IMR-90 (cell line): ENCODE measurements around the gene LIMS2. TPM values are rescaled to one million over a fixed set of nuclear protein-coding genes. Genes with fewer than 3 reads are reported as not detected.

ENCODE experiments used
- ATAC-seq: fragments of 200-7000 bp; cut with Tn5 transposase; 2 replicates; pipeline ENCODE4 v1.9.1; 2020; ENCODE audit warnings: low read depth, mild to moderate bottlenecking, moderate library complexity
- BruUV-seq: library from RNA; stranded (reverse); fragments of 400-500 nt; replicated peaks from 2 replicates; lab custom pipeline; 2021; lab: Mats Ljungman, UMichigan
- CTCF ChIA-PET: fragments of 300-600 bp; formaldehyde crosslinking; extraction: SDS; loops from one replicate; lab custom pipeline; 2021; ENCODE audit warnings: antibody characterized with exemption; lab: Yijun Ruan, JAX
- POLR2A ChIA-PET: fragments of 300-600 bp; sonication (Branson Sonifier 250); formaldehyde crosslinking; loops from one replicate; lab custom pipeline; 2022; ENCODE audit warnings: antibody characterized with exemption; ENCODE audit not compliant: unreplicated experiment; lab: Charles Lee
- DNase-seq: peaks from one replicate; pipeline ENCODE4 v3.0.0; 2013
- H2AFZ ChIP-seq: replicated peaks from 2 replicates; pipeline ENCODE3; 2013; ENCODE audit warnings: low read length, mild to moderate bottlenecking; ENCODE audit not compliant: poor library complexity
- H2AK5ac ChIP-seq: 2 replicates; pipeline ENCODE4 v1.6.1; 2013; ENCODE audit warnings: low read depth, low read length, inconsistent platforms
- H2AK9ac ChIP-seq: replicated peaks from 2 replicates; pipeline ENCODE3; 2013; ENCODE audit warnings: mild to moderate bottlenecking, low read depth, low read length, moderate library complexity; ENCODE audit not compliant: poor library complexity
- H2BK120ac ChIP-seq: 2 replicates; pipeline ENCODE4 v1.6.1; 2013; ENCODE audit warnings: low read depth, low read length, inconsistent platforms
- H2BK15ac ChIP-seq: 3 replicates; pipeline ENCODE4 v1.6.1; 2013; ENCODE audit warnings: low read depth, low read length, inconsistent platforms
- H2BK20ac ChIP-seq: 2 replicates; pipeline ENCODE4 v1.6.1; 2013; ENCODE audit warnings: low read depth, mild to moderate bottlenecking, inconsistent platforms, low read length, moderate library complexity
- H2BK5ac ChIP-seq: 2 replicates; pipeline ENCODE4 v1.6.1; 2013; ENCODE audit warnings: mild to moderate bottlenecking, low read depth, low read length, inconsistent platforms; ENCODE audit not compliant: poor library complexity, severe bottlenecking
- H3K14ac ChIP-seq: replicated peaks from 2 replicates; pipeline ENCODE4 v1.6.1; 2013; ENCODE audit warnings: low read depth, low read length, inconsistent platforms
- H3K18ac ChIP-seq: 2 replicates; pipeline ENCODE4 v1.6.1; 2013; ENCODE audit warnings: low read depth, low read length, control low read depth
- H3K23ac ChIP-seq: 2 replicates; pipeline ENCODE4 v1.6.1; 2013; ENCODE audit warnings: low read depth, low read length, inconsistent platforms
- H3K27ac ChIP-seq: 2 replicates; pipeline ENCODE4 v1.5.1; 2013; ENCODE audit warnings: mild to moderate bottlenecking, control low read depth, low read length; ENCODE audit not compliant: insufficient read depth
- H3K27me3 ChIP-seq: 2 replicates; pipeline ENCODE4 v1.6.1; 2013; ENCODE audit warnings: low read length; ENCODE audit not compliant: control insufficient read depth, insufficient read depth
- H3K36me3 ChIP-seq: 2 replicates; pipeline ENCODE4 v1.6.1; 2013; ENCODE audit warnings: low read length, mixed read lengths; ENCODE audit not compliant: control insufficient read depth, insufficient read depth
- H3K4ac ChIP-seq: 2 replicates; pipeline ENCODE4 v1.6.1; 2013; ENCODE audit warnings: low read depth, low read length, inconsistent platforms
- H3K4me1 ChIP-seq: 2 replicates; pipeline ENCODE4 v1.6.1; 2013; ENCODE audit warnings: low read length, mixed read lengths; ENCODE audit not compliant: control insufficient read depth, insufficient read depth
- H3K4me2 ChIP-seq: 2 replicates; pipeline ENCODE4 v1.6.1; 2013; ENCODE audit warnings: low read depth, mild to moderate bottlenecking, control low read depth, low read length, moderate library complexity
- H3K4me3 ChIP-seq: 2 replicates; pipeline ENCODE4 v1.5.1; 2013; ENCODE audit warnings: low read depth, mild to moderate bottlenecking, control low read depth, low read length, moderate library complexity; ENCODE audit not compliant: insufficient read depth
- H3K56ac ChIP-seq: 2 replicates; pipeline ENCODE4 v1.6.1; 2013; ENCODE audit warnings: low read length, inconsistent platforms; ENCODE audit not compliant: insufficient read depth; ENCODE audit errors: extremely low read depth
- H3K79me1 ChIP-seq, 2 experiments: 2 replicates each; pipeline ENCODE4 v1.6.1; 2013; ENCODE audit warnings: low read length in 2 of 2, inconsistent platforms in 1 of 2, low read depth in 1 of 2
- H3K9ac ChIP-seq: 2 replicates; pipeline ENCODE4 v1.6.1; 2013; ENCODE audit warnings: low read depth, low read length, control low read depth
- H3K9me1 ChIP-seq: 2 replicates; pipeline ENCODE4 v1.6.1; 2013; ENCODE audit warnings: low read length, inconsistent platforms; ENCODE audit not compliant: insufficient read depth
- H3K9me3 ChIP-seq: 2 replicates; pipeline ENCODE4 v1.6.1; 2013; ENCODE audit warnings: low read length; ENCODE audit not compliant: control insufficient read depth, insufficient read depth
- H4K20me1 ChIP-seq: 2 replicates; pipeline ENCODE4 v1.6.1; 2013; ENCODE audit warnings: low read length, inconsistent platforms; ENCODE audit not compliant: insufficient read depth
- H4K5ac ChIP-seq: 2 replicates; pipeline ENCODE4 v1.6.1; 2013; ENCODE audit warnings: mild to moderate bottlenecking, low read depth, low read length, control low read depth
- H4K8ac ChIP-seq, 2 experiments: 2 replicates each; pipeline ENCODE4 v1.6.1; 2013; ENCODE audit warnings: low read depth in 2 of 2, low read length in 2 of 2, control low read depth in 1 of 2, inconsistent platforms in 1 of 2
- H4K91ac ChIP-seq: 2 replicates; pipeline ENCODE4 v1.6.1; 2013; ENCODE audit warnings: low read depth, low read length, inconsistent platforms; ENCODE audit not compliant: insufficient read depth
- BHLHE40 ChIP-seq: fragments of 150-350 bp; IDR thresholded peaks from 2 replicates; pipeline ENCODE4 v1.6.1; 2016; ENCODE audit warnings: mild to moderate bottlenecking, low read depth, low read length
- CEBPB ChIP-seq: IDR thresholded peaks from 2 replicates; pipeline ENCODE4 v1.6.1; 2012; ENCODE audit warnings: low read depth, low read length, improper control_type of control experiment
- CHD1 ChIP-seq: IDR thresholded peaks from 2 replicates; pipeline ENCODE4 v1.6.1; 2012; ENCODE audit warnings: low read depth, low read length, improper control_type of control experiment
- CTCF ChIP-seq: conservative IDR thresholded peaks from 2 replicates; pipeline ENCODE4 v1.5.1; 2012; ENCODE audit warnings: mild to moderate bottlenecking, low read depth, low read length, improper control_type of control experiment
- FOS ChIP-seq: fragments of 150-350 bp; IDR thresholded peaks from 2 replicates; pipeline ENCODE4 v1.6.1; 2016; ENCODE audit warnings: low read depth, low read length
- MAFK ChIP-seq: IDR thresholded peaks from 2 replicates; pipeline ENCODE4 v1.6.1; 2012; ENCODE audit warnings: low read depth, low read length, improper control_type of control experiment
- MAZ ChIP-seq: IDR thresholded peaks from 2 replicates; pipeline ENCODE4 v1.6.1; 2012; ENCODE audit warnings: low read depth, mild to moderate bottlenecking, low read length, improper control_type of control experiment, moderate library complexity, borderline replicate concordance
- MXI1 ChIP-seq: IDR thresholded peaks from 2 replicates; pipeline ENCODE4 v1.6.1; 2012; ENCODE audit warnings: low read depth, mild to moderate bottlenecking, low read length, moderate library complexity, borderline replicate concordance
- NFE2L2 ChIP-seq: fragments of 150-350 bp; IDR thresholded peaks from 2 replicates; pipeline ENCODE4 v1.6.1; 2016; ENCODE audit warnings: low read depth, mild to moderate bottlenecking, low read length
- RAD21 ChIP-seq: IDR thresholded peaks from 2 replicates; pipeline ENCODE4 v1.6.1; 2012; ENCODE audit warnings: low read length, improper control_type of control experiment
- RCOR1 ChIP-seq: IDR thresholded peaks from 2 replicates; pipeline ENCODE4 v1.6.1; 2012; ENCODE audit warnings: mild to moderate bottlenecking, low read length, improper control_type of control experiment; ENCODE audit not compliant: insufficient replicate concordance
- RFX5 ChIP-seq: IDR thresholded peaks from 2 replicates; pipeline ENCODE4 v1.8.0; 2012; ENCODE audit warnings: low read depth, mild to moderate bottlenecking, low read length, moderate library complexity
- USF2 ChIP-seq: fragments of 150-350 bp; IDR thresholded peaks from 2 replicates; pipeline ENCODE4 v1.6.1; 2017; ENCODE audit warnings: mild to moderate bottlenecking, antibody characterized with exemption, low read length, low read depth
- WGBS, 2 experiments: methylation state at CpG; one replicate each; pipeline versions ENCODE4 v1.1.5 to v1.1.7; 2013; ENCODE audit warnings: missing lambda C conversion rate in 2 of 2; ENCODE audit not compliant: insufficient read length in 1 of 2; ENCODE audit errors: extremely low coverage in 2 of 2; 5-methylcytosine and 5-hydroxymethylcytosine counted together
- dilution Hi-C: fragments of 300-500 bp; cut with HindIII; formaldehyde crosslinking; loops from one replicate; pipeline ENCODE4 v1.14.3; 2018; ENCODE audit warnings: low sequenced_read_pairs; ENCODE audit not compliant: unreplicated experiment
- in situ Hi-C: fragments of 300-500 bp; cut with MboI; formaldehyde crosslinking; loops from 3 replicates; pipeline ENCODE4 v1.14.3; 2019; ENCODE audit warnings: low sequenced_read_pairs, inconsistent platforms, mixed read lengths
- intact Hi-C: fragments of 100-400 bp; cut with micrococcal nuclease; formaldehyde crosslinking; loops from 2 replicates; pipeline ENCODE4 v1.10.0; 2022
- polyA plus RNA-seq, 3 experiments: library from polyadenylated mRNA; depleted of rRNA; stranded (reverse); fragments of >200 nt; gene quantifications; 2 replicates each; pipeline ENCODE4 v1.2.3, GENCODE V29; 2012; ENCODE audit warnings: low replicate concordance in 1 of 3
- total RNA-seq: library from RNA; depleted of rRNA; stranded (reverse); fragments of >200 nt; gene quantifications from 2 replicates; pipeline ENCODE4 v1.2.3, GENCODE V29; 2012

The LIMS2 gene
- total and polyA plus RNA-seq, 2 of the 4 experiments (the other 2 are of a cell fraction) = 1.3 to 18.8 TPM

- H2AK5ac ChIP-seq = no peak overlapping the region
- H4K8ac ChIP-seq = no peak overlapping the region
- in situ Hi-C loops = no loop called here
- peaks cover 2% of the 10 kb centered on the region; the same call in 1 of the 2 replicates for H3K4me1 ChIP-seq
- no peaks in the 10 kb centered on the region for H3K36me3 ChIP-seq
- WGBS, 2 experiments = 83% methylated on average over 2 of the region's 10 CpGs; no CpG with 5 or more reads in 1 of the 2 experiments
- no peak for TF ChIP-seq NFE2L2
- TF ChIP-seq MAFK = no peak
- no peak for TF ChIP-seq MAZ
- no peak for TF ChIP-seq CEBPB
- TF ChIP-seq CHD1 = no peak
- no peak for TF ChIP-seq USF2
- TF ChIP-seq RCOR1 = no peak
- no peak for TF ChIP-seq RFX5
- TF ChIP-seq BHLHE40 = no peak
- TF ChIP-seq FOS = no peak
- TF ChIP-seq MXI1 = no peak
- no peak for TF ChIP-seq CTCF
- no peak for TF ChIP-seq RAD21
- no peak overlapping the region for H3K18ac ChIP-seq
- no peaks in the 10 kb centered on the region for H4K20me1 ChIP-seq
- no peak overlapping the region for H3K4me3 ChIP-seq
- no peak for DNase-seq
- no peak overlapping the region for H4K5ac ChIP-seq
- intact Hi-C loops = no loop called here
- H3K79me1 ChIP-seq = no peaks in the 10 kb centered on the region
- no peak overlapping the region for H3K27ac ChIP-seq
- H3K4ac ChIP-seq = no peak overlapping the region
- H2BK120ac ChIP-seq = no peak overlapping the region
- H2AK9ac ChIP-seq = peak overlapping the region; percentile 50
- no peaks in the 10 kb centered on the region for H3K9me3 ChIP-seq
- ATAC-seq = no peak
- BruUV-seq = no TSS peak
- no peak overlapping the region for H3K9ac ChIP-seq
- no peak overlapping the region; the same call in 1 of the 2 replicates for H3K56ac ChIP-seq
- dilution Hi-C loops = no loop called here
- ChIA-PET CTCF (no interaction called here), POLR2A (no interaction called here)
- H2BK20ac ChIP-seq = no peak overlapping the region
- H3K23ac ChIP-seq = no peak overlapping the region
- H2BK5ac ChIP-seq = no peak overlapping the region
- no peaks in the 10 kb centered on the region; the same call in 1 of the 2 replicates for H3K27me3 ChIP-seq
- no peak overlapping the region for H4K91ac ChIP-seq
- H2BK15ac ChIP-seq = no peak overlapping the region
- H3K14ac ChIP-seq = no peak overlapping the region
- H3K9me1 ChIP-seq = no peaks in the 10 kb centered on the region
- no peak overlapping the region for H3K4me2 ChIP-seq
- H2AFZ ChIP-seq = peak overlapping the region; percentile 51
Measured at GRCh38 chr2:127630096-127630863, 45.0 kb downstream of the LIMS2 start.
